Uterus (tissue), 4 donors: ENCODE data around the gene CDH13. TPM values are rescaled to one million over a fixed set of nuclear protein-coding genes. Genes with fewer than 3 reads are reported as not detected.

ENCODE experiments used
- DNase-seq, 2 donors: peaks; one replicate each; pipeline ENCODE4 v3.0.0-alpha.2; 2019 to 2020
- H3K27ac ChIP-seq, 2 donors: fragments of 200-600 bp; sonication (generic); 1 replicate in 1 of 2; 2 replicates in 1 of 2; pipeline ENCODE4 v1.5.1; 2016 to 2018
- H3K27me3 ChIP-seq, 2 donors: fragments of 200-600 bp; sonication (generic); one replicate each; pipeline ENCODE4 v1.5.1; 2018 to 2019; ENCODE audit warnings: control low read depth in 1 of 2
- H3K36me3 ChIP-seq, 2 donors: fragments of 200-600 bp; sonication (generic); one replicate each; pipeline ENCODE4 v1.5.1; 2019; ENCODE audit warnings: control low read depth in 1 of 2
- H3K4me1 ChIP-seq, 2 donors: fragments of 200-600 bp; sonication (generic); one replicate each; pipeline ENCODE4 v1.5.1; 2018 to 2019; ENCODE audit warnings: control low read depth in 1 of 2
- H3K4me3 ChIP-seq, 2 donors: fragments of 200-600 bp; sonication (generic); 1 replicate in 1 of 2; 2 replicates in 1 of 2; pipeline ENCODE4 v1.5.1; 2018 to 2019; ENCODE audit warnings: mild to moderate bottlenecking in 1 of 2
- H3K9me3 ChIP-seq, 2 donors: fragments of 200-600 bp; sonication (generic); one replicate each; pipeline ENCODE4 v1.5.1; 2019; ENCODE audit warnings: control low read depth in 1 of 2
- CTCF ChIP-seq, 4 experiments: fragments of 200-600 bp in 2 of 4; fragments of 450-650 bp in 2 of 4; sonication (generic) in 2 of 4; IDR thresholded peaks; one replicate each; pipeline ENCODE4 v1.5.1; 2016 to 2019; ENCODE audit warnings: antibody characterized with exemption in 4 of 4, mild to moderate bottlenecking in 2 of 4, moderate library complexity in 1 of 4
- POLR2A ChIP-seq, 2 donors: fragments of 450-650 bp; IDR thresholded peaks; one replicate each; pipeline ENCODE4 v1.6.1; 2016; ENCODE audit warnings: antibody characterized with exemption in 2 of 2, mild to moderate bottlenecking in 1 of 2, moderate library complexity in 1 of 2
- intact Hi-C: fragments of 100-400 bp; cut with DNase I; formaldehyde crosslinking; loops from one replicate; pipeline ENCODE4 v1.15.1; 2023; ENCODE audit warnings: low total_unique reads
- total RNA-seq, 4 donors: library from RNA; depleted of rRNA in 3 of 4; stranded (reverse); fragments of >200 nt in 3 of 4; gene quantifications; one replicate each; pipeline versions ENCODE4 v1.1.0 to v1.2.4, GENCODE V29; 2014 to 2023
- donor health status: DM: yes; HTN: yes; CAD: no.

CDH13 gene
- total RNA-seq, 4 donors from 2014 or later = 49.1 to 99.4 (median 82.7) TPM

- no peaks in the 10 kb centered on the region for H3K27me3 ChIP-seq
- no peaks in the 10 kb centered on the region for H3K36me3 ChIP-seq
- TF ChIP-seq POLR2A (IDR thresholded peaks at IDR 0.05) = no peak
- TF ChIP-seq CTCF (IDR thresholded peaks at IDR 0.05) = no peak
- no peaks in the 10 kb centered on the region for H3K4me1 ChIP-seq
- no peaks in the 10 kb centered on the region for H3K9me3 ChIP-seq
- no peak overlapping the region for H3K4me3 ChIP-seq
- no peak for DNase-seq
- H3K27ac ChIP-seq = no peak overlapping the region
- intact Hi-C loops = no loop called here
Observed at GRCh38 chr16:83774066-83774465, 1147.3 kb downstream of the CDH13 start.

- TF ChIP-seq CTCF (IDR thresholded peaks at IDR 0.05) (no peak), POLR2A (IDR thresholded peaks at IDR 0.05) (no peak)
- no peaks in the 10 kb centered on the region for H3K27me3 ChIP-seq
- H3K9me3 ChIP-seq = no peaks in the 10 kb centered on the region
- H3K4me3 ChIP-seq = no peak overlapping the region
- intact Hi-C loops = no loop called here
- H3K27ac ChIP-seq = no peak overlapping the region
- H3K4me1 ChIP-seq = no peaks in the 10 kb centered on the region
- no peaks in the 10 kb centered on the region for H3K36me3 ChIP-seq
- no peak for DNase-seq
Observed at GRCh38 chr16:83776944-83777343, 1150.2 kb downstream of the CDH13 start.

GRCh38 chr16:83779886-83780285, 1153.1 kb downstream of the CDH13 start:
- H3K36me3 ChIP-seq = no peaks in the 10 kb centered on the region
- no peak overlapping the region for H3K27ac ChIP-seq
- no peak for TF ChIP-seq POLR2A (IDR thresholded peaks at IDR 0.05)
- TF ChIP-seq CTCF (IDR thresholded peaks at IDR 0.05) = no peak
- H3K4me3 ChIP-seq = no peak overlapping the region
- H3K4me1 ChIP-seq = no peaks in the 10 kb centered on the region
- H3K9me3 ChIP-seq = no peaks in the 10 kb centered on the region
- intact Hi-C loops = no loop called here
- DNase-seq = no peak
- H3K27me3 ChIP-seq = no peaks in the 10 kb centered on the region

GRCh38 chr16:83785455-83785854, 1158.7 kb downstream of the CDH13 start:
- no peak overlapping the region for H3K27ac ChIP-seq
- no peaks in the 10 kb centered on the region for H3K27me3 ChIP-seq
- no peak overlapping the region for H3K4me3 ChIP-seq
- intact Hi-C loops = no loop called here
- TF ChIP-seq CTCF (IDR thresholded peaks at IDR 0.05) (no peak), POLR2A (IDR thresholded peaks at IDR 0.05) (no peak)
- no peaks in the 10 kb centered on the region for H3K9me3 ChIP-seq
- no peak for DNase-seq
- H3K4me1 ChIP-seq = no peaks in the 10 kb centered on the region
- H3K36me3 ChIP-seq = no peaks in the 10 kb centered on the region

- no peak for TF ChIP-seq CTCF (IDR thresholded peaks at IDR 0.05)
- TF ChIP-seq POLR2A (IDR thresholded peaks at IDR 0.05) = no peak
Observed at GRCh38 chr16:83789642-83790401, 1163.1 kb downstream of the CDH13 start.

More at GRCh38 chr16:83789642-83790401, 1163.1 kb downstream of the CDH13 start:
- H3K36me3 ChIP-seq = no peaks in the 10 kb centered on the region
- no peaks in the 10 kb centered on the region for H3K4me1 ChIP-seq
- H3K27ac ChIP-seq = no peak overlapping the region
- no peak for DNase-seq
- intact Hi-C loops = no loop called here
- H3K4me3 ChIP-seq = no peak overlapping the region
- H3K9me3 ChIP-seq = no peaks in the 10 kb centered on the region
- no peaks in the 10 kb centered on the region for H3K27me3 ChIP-seq
